ENCODE data around the gene ZNF804A.
"Not testable (repeated sequence)": the region's sequence is repeated elsewhere in the genome, so short reads cannot be mapped to it uniquely, and the experiment has no call there.

The ZNF804A gene

DNA sequence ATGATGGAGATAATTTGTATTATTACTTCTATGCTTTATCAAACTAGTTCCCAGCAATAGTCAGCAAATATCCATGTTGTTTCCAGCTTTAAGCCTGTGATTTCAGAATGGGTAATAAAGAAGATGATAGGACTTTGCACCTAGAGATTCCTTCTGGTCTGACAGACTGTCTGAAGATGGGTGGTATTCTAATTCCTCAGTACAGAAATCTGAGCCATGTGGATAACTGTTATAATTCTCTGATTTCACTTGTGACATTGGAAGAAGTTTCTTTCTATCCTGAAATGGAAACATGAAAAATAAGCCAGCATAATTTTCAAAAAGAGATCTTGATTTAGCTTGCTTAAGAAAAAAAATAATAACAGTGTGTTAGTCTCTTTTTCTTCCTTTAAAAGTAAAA, 130.1 kb downstream of the ZNF804A start:
- DNase-seq (ENCODE audit: low read depth), result no peak

DNA sequence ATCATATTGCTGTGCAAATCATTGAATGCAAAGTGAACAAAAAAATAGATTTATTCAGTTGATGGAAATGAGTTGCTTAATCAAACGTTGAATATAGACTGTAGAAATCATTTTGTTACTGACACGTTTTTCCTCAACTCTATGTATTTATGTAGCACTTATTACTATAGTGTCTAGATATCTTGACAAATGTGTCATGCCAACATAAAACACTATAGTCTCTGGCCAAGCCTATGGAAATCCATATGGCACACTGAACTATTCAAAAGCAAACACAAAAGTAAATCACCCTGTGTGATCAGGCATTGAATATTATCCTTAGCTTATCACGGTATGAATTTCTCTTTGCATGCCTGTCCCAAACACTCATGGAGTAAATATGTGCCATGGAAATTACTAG, 131.3 kb downstream of the ZNF804A start:
- no peak for DNase-seq (ENCODE audit: low read depth)

DNA sequence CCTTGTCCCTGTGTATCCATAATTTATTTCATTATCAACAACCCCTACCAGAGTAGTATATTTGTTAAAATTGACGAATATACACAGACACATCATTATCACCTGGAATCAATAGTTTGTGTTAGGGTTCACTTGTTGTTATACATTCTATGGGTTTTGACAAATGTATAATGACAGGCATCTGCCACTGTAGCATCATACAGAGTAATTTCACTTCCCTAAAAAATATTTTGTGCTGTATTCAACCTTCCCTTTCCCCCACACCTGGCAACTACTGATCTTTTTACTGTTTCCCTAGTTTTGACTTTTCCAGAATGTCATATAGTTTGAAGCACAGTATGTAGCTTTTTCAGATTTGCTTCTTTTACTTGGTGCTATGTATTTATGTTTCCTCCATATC, 132.0 kb downstream of the ZNF804A start:
- no peak for DNase-seq (ENCODE audit: low read depth)

DNA sequence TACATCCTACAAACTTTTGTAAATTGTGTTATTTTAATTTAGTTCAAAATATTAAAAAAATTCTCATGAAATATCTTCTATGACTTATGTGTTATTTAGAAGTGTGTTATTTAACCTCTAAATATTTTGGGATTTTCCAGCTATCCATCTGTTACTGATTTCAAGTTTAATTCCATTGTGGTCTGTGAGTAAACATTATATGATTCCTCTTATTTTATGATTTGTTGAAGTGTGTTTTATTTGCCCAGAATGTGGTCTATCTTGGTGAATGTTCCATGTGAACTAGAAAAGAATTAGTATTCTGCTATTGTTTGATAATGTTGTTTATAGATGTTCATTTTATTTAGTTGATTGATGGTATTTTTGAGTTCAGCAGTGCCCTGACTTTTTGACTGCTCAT, 136.0 kb downstream of the ZNF804A start:
- DNase-seq (ENCODE audit: low read depth), result no peak

DNA sequence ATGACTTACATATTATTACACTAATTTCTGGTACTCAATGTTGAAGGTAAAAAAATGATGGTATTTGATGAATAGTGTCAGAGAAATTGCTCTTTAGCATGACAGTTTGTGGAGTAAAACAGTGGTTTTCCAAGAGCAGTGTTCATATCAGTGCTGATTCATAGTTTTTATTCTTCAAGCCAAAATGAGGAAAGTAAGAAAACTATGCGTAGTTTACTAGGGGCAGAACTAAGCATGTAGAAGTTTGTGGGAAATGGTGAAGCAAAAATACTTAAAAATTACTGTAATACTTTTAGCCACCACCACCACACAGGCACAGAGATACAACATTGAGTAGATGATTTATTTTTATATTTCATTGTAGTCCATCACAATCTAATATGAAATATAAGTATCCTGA, 137.3 kb downstream of the ZNF804A start:
- no peak for DNase-seq (ENCODE audit: low read depth)

DNA sequence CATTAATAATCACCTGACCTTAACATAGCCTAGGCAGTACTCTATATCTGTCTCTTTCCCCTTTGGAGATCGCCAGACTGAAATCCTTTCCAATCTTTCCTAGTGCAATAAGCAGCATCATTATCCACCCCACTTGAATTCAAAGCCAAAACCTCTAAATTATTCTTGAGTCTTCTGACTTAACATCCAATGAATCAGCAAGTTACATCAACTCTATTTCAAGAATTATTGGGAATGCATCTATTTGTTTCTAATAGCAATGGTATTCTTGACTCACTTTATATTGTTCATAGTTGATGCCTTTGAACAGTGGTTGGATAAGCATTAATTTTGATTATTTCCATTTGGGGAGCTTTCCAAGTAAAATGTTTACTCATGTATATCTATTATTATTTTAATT, 144.8 kb downstream of the ZNF804A start:
- DNase-seq (ENCODE audit: low read depth), result no peak

DNA sequence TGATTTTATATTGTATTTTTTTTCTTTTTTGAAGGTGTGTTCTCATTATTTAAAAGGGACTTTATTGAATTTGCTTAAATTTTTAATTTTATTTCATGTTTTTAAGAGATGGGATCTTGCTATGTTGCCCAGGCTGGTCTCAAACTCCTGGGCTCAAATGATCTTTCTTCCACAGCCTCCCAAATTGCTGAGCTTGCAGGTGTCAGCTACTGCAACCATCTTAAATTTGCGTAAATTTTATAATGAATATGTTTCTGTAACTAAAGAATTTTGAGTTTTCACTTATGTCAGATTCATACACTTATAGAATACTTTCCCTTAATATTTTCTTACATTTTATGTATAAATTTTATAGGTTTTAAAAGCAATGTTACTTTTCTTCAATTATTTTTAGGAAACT, 157.8 kb downstream of the ZNF804A start:
- DNase-seq (ENCODE audit: low read depth), result no peak

DNA sequence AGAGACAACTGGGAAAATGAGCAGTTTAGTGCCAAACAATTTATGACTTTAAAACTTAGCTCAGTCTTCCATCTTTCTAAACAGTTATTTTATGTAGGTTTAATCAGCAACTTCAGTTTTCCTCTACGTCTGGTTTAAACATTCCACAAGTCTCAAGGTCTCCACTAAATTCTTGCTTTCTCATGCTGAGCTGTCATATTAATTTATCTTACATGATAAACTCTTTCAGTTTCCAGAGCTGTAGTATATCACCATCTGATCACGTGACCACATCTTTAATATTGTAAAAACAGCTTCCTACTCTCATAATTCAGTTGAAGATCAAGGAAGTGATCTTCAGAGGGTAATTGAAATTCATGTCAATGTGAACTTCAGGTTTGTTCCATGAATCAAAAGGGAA, 158.6 kb downstream of the ZNF804A start:
- no peak for DNase-seq (ENCODE audit: low read depth)

DNA sequence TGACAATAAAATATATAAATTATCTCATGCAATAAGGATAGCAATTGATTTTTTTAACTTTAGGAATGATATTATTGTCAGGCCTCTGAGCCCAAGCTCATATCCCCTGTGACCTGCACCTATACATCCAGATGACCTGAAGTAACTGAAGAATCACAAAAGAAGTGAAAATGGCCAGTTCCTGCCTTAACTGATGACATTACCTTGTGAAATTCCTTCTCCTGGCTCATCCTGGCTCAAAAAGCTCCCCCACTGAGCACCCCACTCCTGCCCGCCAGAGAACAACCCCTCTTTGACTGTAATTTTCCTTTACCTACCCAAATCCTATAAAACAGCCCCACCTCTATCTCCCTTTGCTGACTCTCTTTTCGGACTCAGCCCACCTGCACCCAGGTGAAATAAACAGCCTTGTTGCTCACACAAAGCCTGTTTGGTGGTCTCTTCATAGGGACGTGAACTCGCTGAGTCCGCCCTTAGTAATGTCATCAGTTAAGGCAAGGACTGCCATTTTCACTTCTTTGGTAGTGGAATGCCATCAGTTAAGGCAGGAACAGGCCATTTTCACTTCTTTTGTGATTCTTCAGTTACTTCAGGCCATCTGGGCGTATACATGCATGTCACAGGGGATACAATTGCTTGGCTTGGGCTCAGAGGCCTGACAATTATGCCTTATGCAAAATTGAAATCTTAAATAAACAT, 161.4 kb downstream of the ZNF804A start:
- not testable (repeated sequence) for DNase-seq (ENCODE audit: low read depth)

DNA sequence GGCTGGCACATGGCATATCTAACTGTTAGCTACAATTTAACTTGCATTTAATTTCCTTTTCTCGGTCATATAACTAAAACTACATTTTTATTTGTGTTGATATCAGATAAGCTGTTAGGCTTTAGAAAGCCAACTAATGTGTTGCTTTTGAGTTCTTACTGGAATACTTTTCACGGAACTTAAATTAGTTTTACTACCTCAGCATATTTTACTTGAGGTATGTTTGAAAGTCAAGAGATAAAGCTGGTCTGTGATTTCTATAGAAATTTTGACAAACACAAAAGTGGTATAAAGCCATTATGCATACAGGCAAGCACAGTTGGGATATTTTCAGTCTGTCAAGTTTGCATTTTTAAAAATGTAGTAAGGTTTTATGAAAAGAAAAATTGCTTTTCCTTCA, 162.6 kb downstream of the ZNF804A start:
- no peak for DNase-seq (ENCODE audit: low read depth)

DNA sequence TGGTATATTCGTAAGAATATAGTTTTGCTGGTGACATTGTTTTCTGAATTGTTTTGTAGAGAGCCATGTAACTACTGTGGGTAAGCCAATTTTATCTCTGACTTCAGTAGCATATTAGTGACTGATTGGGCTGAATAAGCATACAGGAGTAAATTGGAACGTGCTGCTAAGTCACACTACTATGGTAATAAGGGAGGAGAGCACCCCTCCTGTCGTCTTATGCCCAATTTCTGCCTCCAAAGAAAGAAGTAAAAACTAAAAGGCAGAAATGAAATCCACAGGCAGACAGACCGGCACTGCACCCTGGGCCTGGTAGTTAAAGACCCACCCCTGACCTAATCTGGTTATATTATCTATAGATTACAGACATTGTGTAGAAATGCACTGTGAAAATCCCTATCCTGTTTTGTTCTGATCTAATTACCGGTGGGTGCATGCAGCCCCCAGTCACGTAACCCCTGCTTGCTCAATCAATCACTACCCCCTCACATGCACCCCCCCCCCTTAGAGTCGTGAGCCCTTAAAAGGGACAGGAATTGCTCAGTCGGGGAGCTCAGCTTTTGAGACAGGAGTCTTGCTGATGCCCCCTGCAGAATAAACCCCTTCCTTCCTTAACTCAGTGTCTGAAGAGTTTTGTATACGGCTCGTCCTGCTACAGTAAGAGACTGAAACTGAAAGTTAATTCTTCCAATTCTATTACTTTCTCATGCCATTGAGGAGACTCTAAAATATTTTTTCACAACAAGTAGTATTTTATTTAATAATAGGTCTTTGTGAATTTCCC, 167.0 kb downstream of the ZNF804A start:
- DNase-seq (ENCODE audit: low read depth), result no peak

DNA sequence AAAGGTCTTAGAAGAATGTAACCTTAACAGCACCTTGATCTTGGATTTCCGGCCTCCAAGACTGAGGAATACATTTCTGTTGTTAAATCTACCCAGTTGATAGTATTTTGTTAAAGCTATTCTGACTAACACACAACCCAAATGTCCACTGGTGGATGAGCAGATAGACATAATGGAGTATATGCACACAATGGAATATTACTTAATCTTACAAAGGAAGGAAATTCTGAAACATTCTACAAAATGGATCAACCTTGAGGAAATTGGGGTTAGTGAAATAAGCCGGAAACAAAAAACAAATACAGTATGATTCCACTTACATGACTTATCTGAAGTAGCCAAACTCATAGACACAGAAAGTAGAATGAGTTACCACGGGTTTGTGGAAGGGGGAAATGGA, 168.7 kb downstream of the ZNF804A start:
- DNase-seq (ENCODE audit: low read depth), result no peak

DNA sequence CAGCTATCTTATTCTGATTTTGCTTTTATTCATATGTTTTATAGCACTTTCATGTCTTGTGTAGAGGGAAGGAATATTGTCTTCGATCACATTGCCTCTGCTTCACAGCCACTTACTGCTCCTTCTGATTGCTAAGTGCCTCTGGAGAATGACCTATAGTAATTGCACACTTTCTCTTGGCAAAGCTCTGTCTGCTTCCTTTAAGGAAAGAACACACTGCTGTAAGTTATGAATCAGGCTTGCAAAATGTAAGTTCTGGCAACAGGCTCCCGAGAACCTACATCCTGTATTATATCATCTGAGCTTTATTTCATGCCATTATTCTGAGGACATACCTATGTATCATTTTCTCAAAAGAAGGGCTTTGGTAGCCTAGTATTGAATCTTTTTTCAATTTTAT, 170.7 kb downstream of the ZNF804A start:
- no peak for DNase-seq (ENCODE audit: low read depth)

DNA sequence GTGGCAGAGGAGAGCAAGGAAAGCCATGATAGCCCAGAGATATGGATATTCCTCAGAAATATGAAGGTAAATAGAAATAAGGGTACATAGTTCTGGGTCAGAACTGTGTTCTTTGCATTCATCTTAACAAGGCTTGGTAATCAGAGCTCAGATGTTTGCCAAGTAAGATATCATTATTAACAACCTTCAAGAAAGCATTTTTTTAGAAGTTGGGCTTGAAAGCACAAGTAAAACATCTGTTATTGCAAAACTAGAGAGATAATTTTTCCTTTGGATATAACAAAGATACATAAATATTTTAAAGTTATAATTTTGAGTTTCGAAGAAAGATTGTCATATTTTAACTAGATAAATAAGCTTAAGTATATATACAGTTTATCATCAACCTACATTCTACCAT, 171.4 kb downstream of the ZNF804A start:
- DNase-seq (ENCODE audit: low read depth), result no peak

DNA sequence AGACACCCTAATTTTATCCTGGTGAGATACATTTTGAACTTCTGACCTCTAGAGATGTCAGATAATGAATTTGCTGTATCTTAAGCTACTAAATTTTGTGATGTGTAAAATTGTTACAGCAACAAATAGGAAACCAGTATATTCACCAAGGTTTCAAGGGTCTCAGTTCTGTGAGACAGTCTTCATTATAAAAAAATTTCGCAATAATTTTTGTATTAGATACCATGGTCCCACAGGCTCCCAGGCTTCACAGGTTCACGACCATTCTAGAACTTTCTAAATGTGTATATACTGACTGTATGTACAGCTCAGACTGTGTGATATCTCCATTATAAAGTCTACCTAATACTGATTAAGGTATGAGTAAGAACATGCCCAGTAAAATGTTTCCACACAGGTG, 181.4 kb downstream of the ZNF804A start:
- DNase-seq (ENCODE audit: low read depth), result no peak

DNA sequence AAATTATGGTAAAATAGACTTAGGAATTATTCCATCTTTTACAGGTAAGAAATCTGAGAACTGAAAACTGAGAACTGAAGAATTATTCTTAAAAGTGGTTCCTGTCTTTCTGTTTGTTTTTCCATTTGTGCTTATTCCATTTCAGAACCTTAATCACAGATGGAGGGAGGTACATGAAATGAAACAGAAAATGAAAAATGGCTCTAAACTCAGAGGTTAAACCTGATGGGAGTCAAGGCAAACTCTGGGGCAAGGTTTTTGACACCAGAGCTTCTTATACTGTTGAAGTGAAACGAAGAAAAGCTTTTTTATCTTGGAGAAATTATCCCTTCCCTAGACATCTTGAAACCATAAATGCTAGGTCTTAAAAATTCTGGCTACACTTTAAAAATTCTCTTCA, 182.1 kb downstream of the ZNF804A start:
- DNase-seq (ENCODE audit: low read depth), result no peak

DNA sequence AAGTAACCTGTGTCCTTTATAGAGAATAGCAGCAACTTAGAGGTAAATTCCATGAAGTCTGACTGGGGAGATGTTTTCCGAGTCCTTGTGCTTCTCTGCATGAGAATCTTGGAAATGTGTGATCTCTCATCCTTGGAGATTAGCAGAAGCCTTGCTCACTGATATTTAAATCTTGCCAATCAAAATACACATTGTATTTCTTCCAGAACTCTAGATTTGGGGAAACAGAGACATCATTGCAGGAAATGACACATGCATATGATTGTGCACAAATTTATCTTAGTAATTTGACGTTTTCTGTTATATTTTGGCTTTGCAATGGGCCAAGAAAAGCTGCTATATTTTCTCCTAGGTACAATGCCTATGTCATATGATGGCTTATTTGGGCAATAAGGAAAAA, 182.6 kb downstream of the ZNF804A start:
- DNase-seq (ENCODE audit: low read depth), result no peak

DNA sequence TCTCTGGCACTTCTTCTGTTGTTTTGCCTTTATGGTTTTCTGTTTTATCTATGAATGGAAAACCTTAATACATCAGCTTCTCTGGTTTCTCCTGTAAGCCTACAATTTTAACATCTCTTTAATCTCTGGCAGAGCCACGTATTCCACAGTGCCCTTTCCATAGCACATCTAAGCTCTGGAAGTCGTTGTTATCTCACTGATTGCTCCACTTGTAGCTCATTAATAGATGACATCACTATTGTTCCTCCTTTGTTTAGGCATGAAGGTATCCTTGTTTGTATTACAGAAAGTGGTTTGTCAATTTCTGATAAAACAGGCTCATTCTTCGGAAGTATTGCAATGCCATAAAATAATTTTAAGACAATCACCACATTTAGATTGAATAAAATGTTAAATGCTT, 185.2 kb downstream of the ZNF804A start:
- no peak for DNase-seq (ENCODE audit: low read depth)

DNA sequence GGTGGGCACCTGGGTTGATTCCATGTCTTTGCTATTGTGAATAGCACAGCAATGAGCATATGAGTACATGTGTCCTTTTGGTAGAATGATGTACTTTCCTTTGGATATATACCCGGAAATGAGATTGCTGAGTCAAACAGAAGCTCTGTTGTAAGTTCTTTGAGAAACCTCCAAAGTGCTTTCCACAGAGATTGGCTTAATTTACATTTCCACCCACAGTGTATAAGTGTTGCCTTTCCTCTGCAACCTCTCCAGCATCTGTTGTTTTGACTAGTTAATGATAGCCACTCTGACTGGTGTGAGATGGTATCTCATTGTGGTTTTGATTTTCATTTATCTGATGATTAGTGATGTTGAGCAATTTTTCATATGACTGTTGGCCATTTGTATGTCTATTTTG, 194.8 kb downstream of the ZNF804A start:
- no peak for DNase-seq (ENCODE audit: low read depth)

DNA sequence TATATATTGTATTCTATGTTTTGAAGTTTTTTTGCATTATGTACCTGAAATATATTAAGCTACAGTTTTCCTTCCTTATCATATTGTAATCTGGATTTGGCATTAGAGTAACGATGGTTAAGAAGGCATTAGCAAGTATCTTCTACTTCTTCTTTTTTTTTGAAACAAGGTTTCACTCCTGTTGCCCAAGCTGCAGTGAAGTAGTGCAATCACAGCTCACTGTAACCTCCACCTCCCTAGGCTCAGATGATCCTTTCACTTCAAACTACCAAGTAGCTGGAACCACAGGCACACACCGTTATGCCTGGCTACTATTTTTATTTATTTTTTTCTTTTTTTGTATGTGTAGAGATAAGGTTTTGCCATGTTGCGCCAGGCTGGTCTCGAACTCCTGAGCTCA, 201.1 kb downstream of the ZNF804A start:
- DNase-seq (ENCODE audit: low read depth), result no peak

DNA sequence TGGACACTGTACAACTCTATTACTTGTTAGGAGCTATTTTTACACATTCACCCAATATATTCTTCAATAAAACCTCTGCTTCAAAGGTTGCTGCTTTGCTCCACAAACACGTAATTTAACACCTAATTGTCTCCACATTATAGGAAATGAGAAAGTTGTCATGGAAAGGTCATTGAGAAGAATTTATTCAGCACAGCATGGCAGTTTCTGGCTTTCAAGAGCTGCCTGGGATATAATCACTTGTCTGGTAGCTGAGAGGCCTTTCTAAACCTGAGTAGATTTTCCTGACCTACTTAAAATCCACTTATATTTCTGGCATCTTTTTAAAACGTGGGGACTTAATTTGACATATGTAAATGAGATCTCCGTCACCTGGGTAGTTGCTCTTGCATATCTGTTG, 216.1 kb downstream of the ZNF804A start:
- DNase-seq (ENCODE audit: low read depth), result no peak

DNA sequence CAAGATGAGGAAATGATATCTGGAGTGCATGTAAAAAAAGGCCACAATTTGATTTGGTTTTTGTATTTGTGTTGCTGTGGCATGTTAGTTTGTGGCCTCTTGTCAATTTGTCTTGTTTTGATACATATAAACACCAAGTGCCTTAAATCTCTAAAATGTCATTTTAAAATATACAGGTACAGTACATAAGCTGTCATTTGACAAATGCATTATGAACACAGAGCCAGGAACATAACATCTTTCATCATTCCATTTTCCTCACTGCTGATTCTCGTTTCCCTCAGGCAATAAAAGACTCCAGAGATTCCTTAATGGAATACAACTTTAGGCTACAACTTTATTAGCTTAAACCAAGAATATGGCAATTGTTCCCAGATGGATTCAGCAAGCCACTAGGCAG, 217.5 kb downstream of the ZNF804A start:
- DNase-seq (ENCODE audit: low read depth), result no peak

DNA sequence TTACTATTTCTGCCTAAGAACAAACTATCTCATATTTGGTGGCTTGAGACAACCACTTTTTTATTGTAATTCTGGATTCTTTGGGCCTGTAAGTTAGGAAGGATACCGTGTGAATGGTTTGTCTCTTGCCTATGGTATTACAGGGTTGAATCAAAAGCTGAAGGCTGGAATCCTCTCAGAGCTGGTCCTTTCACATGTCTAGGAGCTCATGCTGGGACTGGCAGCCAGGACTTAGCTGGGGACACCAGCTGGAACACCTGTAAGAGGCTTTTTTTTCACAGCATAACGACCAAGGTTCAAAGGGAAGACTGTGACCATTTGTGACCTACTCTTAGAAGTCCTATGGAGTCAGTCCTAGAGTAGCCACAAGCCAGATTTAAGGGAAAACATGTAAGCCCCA, 226.3 kb downstream of the ZNF804A start:
- no peak for DNase-seq (ENCODE audit: low read depth)

DNA sequence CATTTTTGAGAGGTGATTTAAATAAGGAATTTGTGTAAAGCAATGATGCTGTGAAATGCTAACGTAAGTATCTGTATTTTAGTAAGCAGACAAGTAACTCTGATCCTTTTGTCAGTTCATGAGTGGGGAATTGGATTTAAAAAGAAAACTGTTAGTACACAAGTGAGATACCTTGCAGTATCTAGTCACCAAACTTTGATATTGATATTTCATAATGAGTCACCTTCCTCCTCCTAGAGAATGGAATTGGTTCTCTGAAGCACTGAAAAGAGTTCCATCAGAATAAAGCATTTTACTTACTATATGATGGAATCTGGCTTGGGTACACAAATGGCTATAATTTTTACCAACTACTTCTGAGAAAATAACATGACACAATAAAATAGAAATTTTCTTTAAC, 232.2 kb downstream of the ZNF804A start:
- DNase-seq (ENCODE audit: low read depth), result no peak
